HG02943 (cell line): ENCODE results near the gene LRRC18.

Source experiments
- ATAC-seq: cut with Tn5 transposase; IDR thresholded peaks from one replicate; pipeline ENCODE4 v1.9.1; 2021; ENCODE audit warnings: mild to moderate bottlenecking, low read depth, moderate library complexity; ENCODE audit not compliant: unreplicated experiment

LRRC18 gene

GRCh38 chr10:48946891-48947500, 7.4 kb upstream of the LRRC18 start:
- ATAC-seq = no peak

- no peak for ATAC-seq
Measured at GRCh38 chr10:48946332-48946731, 6.7 kb upstream of the LRRC18 start.

GRCh38 chr10:48945441-48946130, 5.9 kb upstream of the LRRC18 start:
- ATAC-seq = no peak

- ATAC-seq = no peak
Measured at GRCh38 chr10:48944171-48944570, 4.5 kb upstream of the LRRC18 start.

GRCh38 chr10:48943096-48943495, 3.5 kb upstream of the LRRC18 start:
- ATAC-seq = no peak

GRCh38 chr10:48941427-48942075, 1.9 kb upstream of the LRRC18 start:
- ATAC-seq = no peak

GRCh38 chr10:48940958-48941357, 1.3 kb upstream of the LRRC18 start:
- no peak for ATAC-seq

GRCh38 chr10:48940372-48940771, 732 bp upstream of the LRRC18 start:
- no peak for ATAC-seq

GRCh38 chr10:48938990-48939536, 577 bp downstream of the LRRC18 start:
- ATAC-seq = no peak

GRCh38 chr10:48938281-48938680, 1.4 kb downstream of the LRRC18 start:
- ATAC-seq = no peak

GRCh38 chr10:48937796-48938195, 1.8 kb downstream of the LRRC18 start:
- no peak for ATAC-seq

- ATAC-seq = no peak
Measured at GRCh38 chr10:48935577-48935976, 4.1 kb downstream of the LRRC18 start.

GRCh38 chr10:48934672-48935501, 4.8 kb downstream of the LRRC18 start:
- ATAC-seq = no peak

GRCh38 chr10:48932831-48933664, 6.6 kb downstream of the LRRC18 start:
- ATAC-seq = no peak

- ATAC-seq = no peak
Measured at GRCh38 chr10:48931188-48931587, 8.5 kb downstream of the LRRC18 start.

- no peak for ATAC-seq
Measured at GRCh38 chr10:48929413-48929990, 10.1 kb downstream of the LRRC18 start.

GRCh38 chr10:48926764-48927540, 12.7 kb downstream of the LRRC18 start:
- ATAC-seq = no peak

- ATAC-seq = no peak
Measured at GRCh38 chr10:48926255-48926654, 13.4 kb downstream of the LRRC18 start.

GRCh38 chr10:48924988-48925387, 14.7 kb downstream of the LRRC18 start:
- ATAC-seq = no peak
